Suprapubic skin (tissue), 4 donors: ENCODE measurements around the gene WNT16. TPM values are rescaled to one million over a fixed set of nuclear protein-coding genes. Genes with fewer than 3 reads are reported as not detected.

ENCODE experiments used
- DNase-seq, 2 donors: peaks; one replicate each; pipeline ENCODE4 v3.0.0-alpha.2; 2019; ENCODE audit warnings: low spot score in 2 of 2
- H3K27ac ChIP-seq: fragments of 200-600 bp; sonication (generic); one replicate; pipeline ENCODE4 v1.5.1; 2019
- H3K27me3 ChIP-seq: fragments of 200-600 bp; sonication (generic); one replicate; pipeline ENCODE4 v1.5.1; 2019
- H3K36me3 ChIP-seq: fragments of 200-600 bp; sonication (generic); one replicate; pipeline ENCODE4 v1.5.1; 2019
- H3K4me1 ChIP-seq: fragments of 200-600 bp; sonication (generic); one replicate; pipeline ENCODE4 v1.5.1; 2019
- H3K4me3 ChIP-seq: fragments of 200-600 bp; sonication (generic); one replicate; pipeline ENCODE4 v1.5.1; 2019; ENCODE audit warnings: mild to moderate bottlenecking
- H3K9me3 ChIP-seq: fragments of 200-600 bp; sonication (generic); one replicate; pipeline ENCODE4 v1.5.1; 2019
- CTCF ChIP-seq, 2 donors: fragments of 200-600 bp in 1 of 2; fragments of 450-650 bp in 1 of 2; sonication (generic) in 1 of 2; IDR thresholded peaks; one replicate each; pipeline ENCODE4 v1.5.1; 2016 to 2019; ENCODE audit warnings: antibody characterized with exemption in 2 of 2, mild to moderate bottlenecking in 1 of 2, moderate library complexity in 1 of 2
- EP300 ChIP-seq: sonication (generic); formaldehyde crosslinking; IDR thresholded peaks from one replicate; pipeline ENCODE4 v1.6.1; 2017; ENCODE audit warnings: antibody characterized with exemption
- POLR2A ChIP-seq, 2 donors: fragments of 450-650 bp; IDR thresholded peaks; one replicate each; pipeline ENCODE4 v1.6.1; 2017; ENCODE audit warnings: antibody characterized with exemption in 2 of 2, mild to moderate bottlenecking in 2 of 2, moderate library complexity in 2 of 2
- POLR2AphosphoS5 ChIP-seq, 3 donors: sonication (generic); formaldehyde crosslinking; IDR thresholded peaks; one replicate each; pipeline ENCODE4 v1.6.1; 2017; ENCODE audit warnings: antibody characterized with exemption in 3 of 3
- WGBS: methylation state at CpG from one replicate; pipeline ENCODE4 v1.1.5; 2018; 5-methylcytosine and 5-hydroxymethylcytosine counted together
- total RNA-seq, 4 donors: library from RNA; depleted of rRNA; stranded (reverse); fragments of >200 nt; gene quantifications; one replicate each; pipeline ENCODE4 v1.1.0, GENCODE V29; 2016

The WNT16 gene
- total RNA-seq, 4 donors from 2014 or later = 11.6 to 28.8 (median 18.3) TPM

- no peak for DNase-seq
- H3K36me3 ChIP-seq = no peaks in the 10 kb centered on the region
- H3K27ac ChIP-seq = no peak overlapping the region
- H3K9me3 ChIP-seq = no peaks in the 10 kb centered on the region
- H3K4me3 ChIP-seq = no peak overlapping the region
- H3K4me1 ChIP-seq = peaks cover 34% of the 10 kb centered on the region
- 76% methylated on average over 2 of the region's 2 CpGs for WGBS
- TF ChIP-seq EP300 = no peak
- no peak for TF ChIP-seq CTCF (IDR thresholded peaks at IDR 0.05)
- no peak for TF ChIP-seq POLR2A (IDR thresholded peaks at IDR 0.05)
- TF ChIP-seq POLR2AphosphoS5 (IDR thresholded peaks at IDR 0.05) = no peak
- H3K27me3 ChIP-seq = no peaks in the 10 kb centered on the region
These were observed 55.5 kb downstream of the WNT16 start for GRCh38 chr7:121384265-121384664.

- H3K4me3 ChIP-seq = no peak overlapping the region
- H3K27me3 ChIP-seq = no peaks in the 10 kb centered on the region
- no peaks in the 10 kb centered on the region for H3K9me3 ChIP-seq
- H3K4me1 ChIP-seq = peaks cover 34% of the 10 kb centered on the region
- no peak overlapping the region for H3K27ac ChIP-seq
- TF ChIP-seq POLR2A (IDR thresholded peaks at IDR 0.05) (no peak), CTCF (IDR thresholded peaks at IDR 0.05) (no peak)
- 96% methylated on average over 4 of the region's 4 CpGs for WGBS
- H3K36me3 ChIP-seq = no peaks in the 10 kb centered on the region
- DNase-seq = no peak
These were observed 56.4 kb downstream of the WNT16 start for GRCh38 chr7:121385056-121385799.

- Histone ChIP-seq H3K4me1 (peaks cover 37% of the 10 kb centered on the region), H3K27me3 (no peaks in the 10 kb centered on the region), H3K36me3 (no peaks in the 10 kb centered on the region), H3K27ac (no peak overlapping the region), H3K4me3 (no peak overlapping the region), H3K9me3 (no peaks in the 10 kb centered on the region)
- DNase-seq = no peak
- 33% methylated on average over 1 of the region's 1 CpG for WGBS
- TF ChIP-seq CTCF (IDR thresholded peaks at IDR 0.05) (no peak), EP300 (no peak), POLR2AphosphoS5 (IDR thresholded peaks at IDR 0.05) (no peak), POLR2A (IDR thresholded peaks at IDR 0.05) (no peak)
These were observed 57.0 kb downstream of the WNT16 start for GRCh38 chr7:121385800-121386179.

DNA sequence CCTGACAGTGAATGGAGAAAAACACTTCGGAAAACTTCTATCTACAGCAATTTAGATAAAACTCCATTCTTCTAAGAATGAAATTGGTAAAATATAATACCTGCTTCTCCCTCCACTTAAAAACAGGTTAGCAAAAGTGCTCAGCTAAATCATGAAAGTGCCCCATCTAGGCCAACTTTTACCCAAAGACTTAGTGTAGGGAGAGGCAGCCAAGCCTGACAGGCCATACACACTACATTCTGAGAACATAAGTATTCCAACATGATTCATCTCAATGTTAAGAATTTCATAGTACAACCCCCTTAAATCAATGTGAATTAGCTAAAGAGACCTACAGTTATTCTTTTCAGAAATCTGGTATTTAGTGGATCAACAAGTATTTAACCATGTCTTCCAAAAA, 60.1 kb downstream of the WNT16 start:
- Histone ChIP-seq H3K27ac (no peak overlapping the region), H3K9me3 (no peaks in the 10 kb centered on the region), H3K4me1 (peaks cover 36% of the 10 kb centered on the region), H3K36me3 (no peaks in the 10 kb centered on the region), H3K4me3 (no peak overlapping the region), H3K27me3 (no peaks in the 10 kb centered on the region)
- no peak for DNase-seq
- 93% methylated on average over 1 of the region's 1 CpG for WGBS
- TF ChIP-seq EP300 (no peak), POLR2AphosphoS5 (IDR thresholded peaks at IDR 0.05) (no peak), CTCF (IDR thresholded peaks at IDR 0.05) (no peak), POLR2A (IDR thresholded peaks at IDR 0.05) (no peak)

- H3K4me3 ChIP-seq = no peak overlapping the region
- H3K36me3 ChIP-seq = no peaks in the 10 kb centered on the region
- H3K4me1 ChIP-seq = peaks cover 37% of the 10 kb centered on the region
- H3K9me3 ChIP-seq = no peaks in the 10 kb centered on the region
- no peak overlapping the region for H3K27ac ChIP-seq
- no peaks in the 10 kb centered on the region for H3K27me3 ChIP-seq
- TF ChIP-seq POLR2A (IDR thresholded peaks at IDR 0.05) (no peak), POLR2AphosphoS5 (IDR thresholded peaks at IDR 0.05) (no peak), CTCF (IDR thresholded peaks at IDR 0.05) (no peak), EP300 (no peak)
- DNase-seq = no peak
These were observed 61.3 kb downstream of the WNT16 start for GRCh38 chr7:121390109-121390508.
